ENCODE measurements around the gene ALB.
"Not testable (repeated sequence)": the region's sequence is repeated elsewhere in the genome, so short reads cannot be mapped to it uniquely, and the experiment has no call there.

The ALB gene
- 0 to 0.13 reads per million in 2 donors for total RNA-seq

DNA sequence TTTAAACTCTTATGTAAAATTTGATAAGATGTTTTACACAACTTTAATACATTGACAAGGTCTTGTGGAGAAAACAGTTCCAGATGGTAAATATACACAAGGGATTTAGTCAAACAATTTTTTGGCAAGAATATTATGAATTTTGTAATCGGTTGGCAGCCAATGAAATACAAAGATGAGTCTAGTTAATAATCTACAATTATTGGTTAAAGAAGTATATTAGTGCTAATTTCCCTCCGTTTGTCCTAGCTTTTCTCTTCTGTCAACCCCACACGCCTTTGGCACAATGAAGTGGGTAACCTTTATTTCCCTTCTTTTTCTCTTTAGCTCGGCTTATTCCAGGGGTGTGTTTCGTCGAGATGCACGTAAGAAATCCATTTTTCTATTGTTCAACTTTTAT lies at the start of gene ALB:
ALB (plus strand) TSS at position 246 of the 400 bp plus-strand sequence; CDS start at position 287, 41 bp downstream.
- DNase-seq: no peak

DNA sequence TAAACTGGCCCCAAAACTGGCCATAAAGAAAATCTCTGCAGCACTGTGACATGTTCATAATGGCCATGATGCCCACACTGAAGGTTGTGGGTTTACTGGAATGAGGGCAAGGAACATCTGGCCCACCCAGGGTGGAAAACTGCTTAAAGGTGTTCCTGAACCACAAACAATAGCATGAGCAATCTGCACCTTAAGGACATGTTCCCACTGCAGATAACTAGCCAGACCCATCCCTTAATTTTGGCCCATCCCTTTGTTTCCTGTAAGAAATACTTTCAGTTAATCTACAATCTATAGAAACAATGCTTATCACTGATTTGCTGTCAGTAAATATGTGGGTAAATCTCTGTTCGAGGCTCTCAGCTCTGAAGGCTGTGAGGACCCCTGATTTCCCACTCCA lies 46.9 kb upstream of the ALB start:
- DNase-seq: not testable (repeated sequence)

DNA sequence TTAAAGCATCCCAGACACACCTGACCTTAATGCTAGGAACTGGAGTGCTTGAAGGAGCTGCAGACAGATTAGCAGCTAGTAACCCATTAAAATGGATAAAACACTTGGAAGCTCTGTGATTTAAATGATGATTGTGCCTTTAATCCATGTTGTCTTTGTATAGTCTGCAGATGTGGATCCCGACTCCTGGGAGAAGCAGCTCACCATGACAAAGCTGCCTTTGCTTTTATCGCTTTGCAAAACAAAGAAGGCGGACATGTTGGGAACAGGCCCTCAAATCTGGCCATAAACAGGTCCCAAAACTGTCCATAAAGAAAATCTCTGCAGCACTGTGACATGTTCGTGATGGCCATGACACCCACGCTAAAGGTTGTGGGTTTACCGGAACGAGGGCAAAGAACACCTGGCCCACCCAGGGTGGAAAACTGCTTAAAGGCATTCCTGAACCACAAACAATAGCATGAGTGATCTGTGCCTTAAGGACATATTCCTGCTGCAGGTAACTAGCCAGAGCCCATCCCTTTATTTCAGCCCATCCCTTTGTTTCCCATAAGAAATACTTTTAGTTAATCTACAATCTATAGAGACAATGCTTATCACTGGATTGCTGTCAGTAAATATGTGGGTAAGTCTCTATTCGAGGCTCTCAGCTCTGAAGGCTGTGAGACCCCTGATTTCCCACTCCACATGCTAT lies 34.4 kb upstream of the ALB start:
- not testable (repeated sequence) for DNase-seq

- DNase-seq: no peak
These were observed 28.8 kb upstream of the ALB start for GRCh38 chr4:73375328-73375741.

GRCh38 chr4:73376251-73376650 lies 27.8 kb upstream of the ALB start:
- no peak for DNase-seq

- DNase-seq: no peak
These were observed 27.1 kb upstream of the ALB start for GRCh38 chr4:73376976-73377375.

- no peak for DNase-seq
These were observed 25.2 kb upstream of the ALB start for GRCh38 chr4:73378887-73379286.

DNA sequence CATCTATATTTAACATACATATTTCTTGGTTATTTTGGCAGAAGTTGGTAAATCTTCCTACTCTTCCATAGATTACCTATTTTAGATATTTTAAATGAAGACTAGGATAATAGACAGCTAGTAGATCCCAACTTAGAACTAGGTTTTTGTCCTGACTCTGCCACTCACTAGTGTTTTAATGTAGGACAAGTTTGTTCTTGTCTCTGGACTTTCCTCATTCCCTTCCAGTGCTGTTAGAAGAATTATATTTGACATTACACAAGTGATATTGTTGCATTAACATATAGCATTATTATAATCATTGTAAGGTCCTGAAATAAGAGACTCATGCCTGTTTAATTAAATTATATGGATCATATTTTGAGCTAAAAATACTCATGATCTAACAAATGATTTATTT lies 24.1 kb upstream of the ALB start:
- no peak for DNase-seq

GRCh38 chr4:73381214-73381613 lies 22.9 kb upstream of the ALB start:
- DNase-seq: no peak

DNA sequence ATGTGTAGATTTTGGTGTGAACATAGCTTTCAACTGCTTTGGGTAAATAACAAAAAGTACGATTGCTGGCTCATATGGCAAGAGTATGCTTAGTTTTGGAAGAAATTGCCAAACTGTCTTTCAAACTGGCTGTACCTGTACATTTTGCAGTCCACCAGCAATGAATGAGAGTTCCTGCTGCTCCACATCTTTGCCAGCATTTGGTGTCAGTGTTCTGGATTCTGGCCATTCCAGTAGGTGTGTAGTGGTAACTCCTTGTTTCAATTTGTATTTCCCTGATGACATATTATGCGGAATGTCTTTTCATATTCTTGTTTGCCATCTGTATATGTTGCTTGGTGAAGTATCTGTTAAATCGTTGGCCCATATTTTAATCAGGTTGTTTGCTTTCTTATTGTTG lies 20.6 kb upstream of the ALB start:
- DNase-seq: no peak

- DNase-seq: no peak
These were observed 16.5 kb upstream of the ALB start for GRCh38 chr4:73387552-73387951.

DNA sequence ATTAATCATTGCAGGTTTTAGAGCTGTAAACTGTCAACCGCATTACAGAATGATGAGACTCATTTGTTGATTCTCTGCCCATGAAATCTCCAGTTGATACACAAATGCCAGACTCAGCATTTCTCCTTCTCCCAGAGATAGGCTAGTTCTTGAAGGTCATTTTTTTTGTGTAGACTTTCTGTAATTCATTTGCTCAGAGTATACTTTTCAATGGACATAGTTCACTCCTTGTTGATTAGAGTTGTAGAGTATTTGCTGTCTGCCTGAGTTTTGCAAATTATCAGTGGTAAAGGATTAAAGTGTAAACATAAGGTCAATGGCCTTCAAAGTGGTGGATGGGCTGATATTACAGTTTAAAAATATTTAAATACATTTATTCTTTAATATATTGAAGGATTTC lies 15.2 kb upstream of the ALB start:
- no peak for DNase-seq

DNA sequence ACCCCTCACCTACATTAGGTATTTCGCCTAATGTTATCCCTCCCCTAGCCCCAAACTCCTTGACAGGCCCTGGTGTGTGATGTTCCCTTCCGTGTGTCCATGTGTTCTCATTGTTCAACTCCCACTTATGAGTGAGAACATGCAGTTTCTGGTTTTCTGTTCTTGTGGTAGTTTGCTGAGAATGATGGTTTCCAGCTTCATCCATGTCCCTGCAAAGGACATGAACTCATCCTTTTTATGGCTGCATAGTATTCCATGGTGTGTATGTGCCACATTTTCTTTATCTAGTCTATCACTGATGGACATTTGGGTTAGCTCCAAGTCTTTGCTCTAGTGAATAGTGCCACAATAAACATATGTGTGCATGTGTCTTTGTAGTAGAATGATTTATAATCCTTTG lies 14.4 kb upstream of the ALB start:
- DNase-seq: not testable (repeated sequence)

DNA sequence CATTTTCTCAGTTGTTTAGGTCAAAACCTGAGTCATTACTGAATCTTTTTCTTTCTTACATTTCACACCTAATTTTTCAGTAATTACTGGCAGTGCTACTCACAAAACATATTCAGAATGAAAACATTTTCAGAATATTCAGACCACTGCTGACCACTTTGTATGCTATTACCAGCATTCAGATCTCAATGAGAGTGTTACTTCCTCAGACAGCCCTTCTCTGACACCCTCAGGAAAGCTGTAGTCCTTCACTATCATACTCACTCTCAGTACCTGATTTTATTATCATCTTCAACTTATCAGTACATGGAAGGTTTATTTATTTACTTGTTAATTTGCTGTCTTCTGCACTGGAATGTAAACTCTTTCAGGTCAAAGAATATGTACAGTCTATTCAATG lies 12.3 kb upstream of the ALB start:
- DNase-seq: no peak

- no peak for DNase-seq
These were observed 11.2 kb upstream of the ALB start for GRCh38 chr4:73392936-73393335.

- DNase-seq: no peak
These were observed 7.8 kb upstream of the ALB start for GRCh38 chr4:73396304-73396703.

- DNase-seq: no peak
These were observed 6.8 kb upstream of the ALB start for GRCh38 chr4:73396993-73397972.

- DNase-seq: no peak
These were observed 2.7 kb upstream of the ALB start for GRCh38 chr4:73401412-73401811.

DNA sequence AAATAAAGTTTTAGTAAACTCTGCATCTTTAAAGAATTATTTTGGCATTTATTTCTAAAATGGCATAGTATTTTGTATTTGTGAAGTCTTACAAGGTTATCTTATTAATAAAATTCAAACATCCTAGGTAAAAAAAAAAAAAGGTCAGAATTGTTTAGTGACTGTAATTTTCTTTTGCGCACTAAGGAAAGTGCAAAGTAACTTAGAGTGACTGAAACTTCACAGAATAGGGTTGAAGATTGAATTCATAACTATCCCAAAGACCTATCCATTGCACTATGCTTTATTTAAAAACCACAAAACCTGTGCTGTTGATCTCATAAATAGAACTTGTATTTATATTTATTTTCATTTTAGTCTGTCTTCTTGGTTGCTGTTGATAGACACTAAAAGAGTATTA lies 370 bp downstream of the ALB start:
- no peak for DNase-seq

DNA sequence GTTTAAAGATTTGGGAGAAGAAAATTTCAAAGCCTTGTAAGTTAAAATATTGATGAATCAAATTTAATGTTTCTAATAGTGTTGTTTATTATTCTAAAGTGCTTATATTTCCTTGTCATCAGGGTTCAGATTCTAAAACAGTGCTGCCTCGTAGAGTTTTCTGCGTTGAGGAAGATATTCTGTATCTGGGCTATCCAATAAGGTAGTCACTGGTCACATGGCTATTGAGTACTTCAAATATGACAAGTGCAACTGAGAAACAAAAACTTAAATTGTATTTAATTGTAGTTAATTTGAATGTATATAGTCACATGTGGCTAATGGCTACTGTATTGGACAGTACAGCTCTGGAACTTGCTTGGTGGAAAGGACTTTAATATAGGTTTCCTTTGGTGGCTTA lies 1.1 kb downstream of the ALB start:
- no peak for DNase-seq

GRCh38 chr4:73406548-73406875 lies 2.4 kb downstream of the ALB start:
- DNase-seq: no peak

- DNase-seq: no peak
These were observed 3.2 kb downstream of the ALB start for GRCh38 chr4:73407227-73407673.

GRCh38 chr4:73408181-73408867 lies 4.2 kb downstream of the ALB start:
- no peak for DNase-seq
